ENCODE results near the gene MAPRE3.

Gene MAPRE3

DNA sequence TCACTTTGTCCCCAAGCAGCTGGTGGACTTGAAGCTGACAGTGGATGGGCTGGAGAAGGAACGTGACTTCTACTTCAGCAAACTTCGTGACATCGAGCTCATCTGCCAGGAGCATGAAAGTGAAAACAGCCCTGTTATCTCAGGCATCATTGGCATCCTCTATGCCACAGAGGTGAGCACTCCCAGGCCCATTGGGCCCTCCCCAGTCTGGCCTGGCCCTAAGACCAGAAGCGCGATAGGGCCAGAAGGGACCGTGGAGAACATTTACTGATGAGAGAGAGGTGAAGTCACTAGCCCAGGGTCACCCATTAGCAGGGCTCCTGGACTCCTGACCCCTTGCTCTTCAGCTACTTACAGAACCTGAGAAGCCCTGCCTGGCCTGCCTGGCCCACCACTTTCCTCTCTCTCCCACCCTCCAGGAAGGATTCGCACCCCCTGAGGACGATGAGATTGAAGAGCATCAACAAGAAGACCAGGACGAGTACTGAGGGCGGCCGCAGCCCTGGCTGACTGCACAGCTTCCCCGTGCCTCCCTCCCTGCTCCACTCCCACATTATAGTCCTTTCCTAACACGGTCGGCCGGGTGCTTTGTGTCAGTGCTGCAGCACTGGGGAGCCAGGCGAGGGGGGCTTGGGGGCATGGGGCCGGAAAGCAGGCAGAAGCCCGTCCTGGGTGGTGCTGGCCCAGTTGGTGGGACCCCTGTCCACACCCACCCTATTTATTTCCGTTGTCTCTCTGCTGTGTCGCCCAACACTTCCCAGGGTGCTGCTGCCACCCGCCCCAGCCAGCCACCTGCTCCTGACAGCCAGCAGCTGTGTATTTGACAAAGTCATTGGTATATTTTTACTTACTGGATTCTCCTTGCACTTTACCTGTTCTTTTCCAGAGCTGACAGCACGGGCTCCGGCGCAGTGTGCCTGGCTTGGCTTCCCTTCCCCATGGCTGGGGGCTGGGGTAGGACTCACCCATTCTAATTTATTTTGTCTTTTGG, 55.7 kb downstream of the MAPRE3 start:
- Histone ChIP-seq H3K36me3 (ENCODE audit: control insufficient read depth, insufficient read depth, low read length) (no peaks in the 10 kb centered on the region; the same call in 1 of the 2 replicates), H3K9ac (ENCODE audit: low read depth, low read length) (no peak overlapping the region), H3K27ac (ENCODE audit: low read depth, low read length) (no peak overlapping the region), H3K4me1 (ENCODE audit: control insufficient read depth, insufficient read depth, low read length) (no peaks in the 10 kb centered on the region), H3K4me3 (ENCODE audit: low read depth, low read length) (no peak overlapping the region), H3K9me3 (ENCODE audit: control insufficient read depth, insufficient read depth, low read length) (no peaks in the 10 kb centered on the region), H3K27me3 (ENCODE audit: control insufficient read depth, insufficient read depth, low read length) (no peaks in the 10 kb centered on the region)

DNA sequence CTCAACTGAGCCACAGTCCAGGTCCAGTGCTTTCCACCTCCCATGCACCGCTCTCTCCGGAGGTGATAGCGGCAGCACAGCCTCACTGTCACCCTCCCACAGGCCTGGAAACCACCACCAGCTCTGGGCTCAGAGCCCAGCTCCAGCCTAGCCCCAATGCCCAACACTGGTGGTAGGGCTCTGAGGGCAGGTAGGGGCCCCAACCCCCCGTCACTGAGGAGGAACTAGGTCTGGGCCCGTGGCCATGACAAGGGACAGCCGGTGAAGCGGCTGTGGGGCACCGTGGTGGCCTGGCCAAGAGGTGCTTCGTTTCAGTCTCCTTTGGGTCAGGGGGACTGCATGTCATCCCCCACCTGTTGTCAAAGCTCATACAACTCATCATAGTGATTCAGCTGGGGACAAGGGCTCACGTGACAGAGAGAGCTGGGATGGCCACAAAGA, 56.8 kb downstream of the MAPRE3 start:
- H3K4me1 ChIP-seq (ENCODE audit: control insufficient read depth, insufficient read depth, low read length): no peaks in the 10 kb centered on the region
- H3K27ac ChIP-seq (ENCODE audit: low read depth, low read length): no peak overlapping the region
- H3K9me3 ChIP-seq (ENCODE audit: control insufficient read depth, insufficient read depth, low read length): no peaks in the 10 kb centered on the region
- H3K4me3 ChIP-seq (ENCODE audit: low read depth, low read length): no peak overlapping the region
- no peaks in the 10 kb centered on the region for H3K27me3 ChIP-seq (ENCODE audit: control insufficient read depth, insufficient read depth, low read length)
- peaks cover 3% of the 10 kb centered on the region; the same call in 1 of the 2 replicates for H3K36me3 ChIP-seq (ENCODE audit: control insufficient read depth, insufficient read depth, low read length)
- H3K9ac ChIP-seq (ENCODE audit: low read depth, low read length): no peak overlapping the region

DNA sequence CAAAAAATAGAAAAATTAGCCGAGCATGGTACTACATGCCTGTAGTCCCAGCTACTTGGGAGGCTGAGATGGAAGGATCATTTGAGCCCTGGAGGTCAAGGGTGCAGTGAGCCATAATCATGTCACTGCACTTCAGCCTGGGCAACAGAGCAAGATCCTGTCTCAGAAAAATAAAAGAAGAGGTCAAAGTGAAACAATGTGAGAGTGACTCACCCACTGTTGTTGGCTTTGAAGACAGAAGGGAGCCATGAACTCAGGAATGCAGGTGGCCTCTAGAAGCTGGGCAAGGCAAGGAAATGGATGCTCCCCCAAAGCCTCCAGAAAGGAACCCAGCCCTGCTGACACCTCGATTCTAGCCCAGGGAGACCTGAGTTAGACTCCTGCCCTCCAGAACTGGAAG, 58.6 kb downstream of the MAPRE3 start:
- H3K4me1 ChIP-seq (ENCODE audit: control insufficient read depth, insufficient read depth, low read length): no peaks in the 10 kb centered on the region
- no peaks in the 10 kb centered on the region for H3K9me3 ChIP-seq (ENCODE audit: control insufficient read depth, insufficient read depth, low read length)
- no peak overlapping the region for H3K27ac ChIP-seq (ENCODE audit: low read depth, low read length)
- no peak overlapping the region for H3K4me3 ChIP-seq (ENCODE audit: low read depth, low read length)
- no peak overlapping the region for H3K9ac ChIP-seq (ENCODE audit: low read depth, low read length)
- peaks cover 3% of the 10 kb centered on the region; the same call in 1 of the 2 replicates for H3K36me3 ChIP-seq (ENCODE audit: control insufficient read depth, insufficient read depth, low read length)
- no peaks in the 10 kb centered on the region for H3K27me3 ChIP-seq (ENCODE audit: control insufficient read depth, insufficient read depth, low read length)

DNA sequence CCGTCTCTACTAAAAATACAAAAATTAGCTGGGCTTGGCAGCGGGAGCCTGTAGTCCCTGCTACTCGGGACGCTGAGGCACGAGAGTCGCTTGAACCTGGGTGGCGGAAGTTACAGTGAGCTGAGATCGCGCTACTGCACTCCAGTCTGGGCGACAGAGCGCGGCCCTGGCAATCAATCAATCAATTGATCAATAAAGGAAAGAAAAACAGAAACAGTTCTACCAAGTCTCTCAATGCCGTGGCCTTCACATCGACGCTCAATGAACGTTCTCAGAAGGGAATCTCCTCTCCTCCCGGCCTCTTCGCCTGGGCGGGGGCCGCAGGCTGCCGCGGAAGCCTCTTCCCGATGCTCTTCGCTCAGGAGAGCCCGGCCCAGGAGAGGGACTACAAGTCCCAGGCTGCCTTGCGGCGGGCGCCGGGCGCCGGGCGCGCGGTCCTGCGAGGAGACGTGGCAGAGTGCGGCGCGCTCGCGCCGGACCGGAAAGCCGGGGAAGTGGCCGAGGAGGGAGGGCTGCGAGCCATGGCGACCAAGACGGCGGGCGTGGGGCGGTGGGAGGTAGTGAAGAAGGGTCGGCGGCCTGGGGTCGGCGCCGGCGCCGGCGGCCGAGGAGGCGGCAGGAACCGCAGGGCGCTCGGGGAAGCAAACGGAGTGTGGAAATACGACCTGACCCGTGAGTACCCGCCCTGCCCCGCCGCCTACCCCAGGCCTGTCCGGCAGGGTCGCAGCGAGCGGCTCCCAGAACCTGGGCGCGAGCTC, 62.2 kb downstream of the MAPRE3 start, which contains the start of gene TMEM214:
Gene TMEM214 (plus strand): TSS at position 471 of the 758 bp plus-strand sequence. CDS start 51 bp downstream, at position 522.
- Histone ChIP-seq H3K9me3 (ENCODE audit: control insufficient read depth, insufficient read depth, low read length) (no peaks in the 10 kb centered on the region), H3K27me3 (ENCODE audit: control insufficient read depth, insufficient read depth, low read length) (no peaks in the 10 kb centered on the region), H3K36me3 (ENCODE audit: control insufficient read depth, insufficient read depth, low read length) (peaks cover 33% of the 10 kb centered on the region), H3K4me3 (ENCODE audit: low read depth, low read length) (peak within 1 kb of the TSS; percentile 99), H3K4me1 (ENCODE audit: control insufficient read depth, insufficient read depth, low read length) (no peaks in the 10 kb centered on the region), H3K27ac (ENCODE audit: low read depth, low read length) (peak within 1 kb of the TSS; percentile 15), H3K9ac (ENCODE audit: low read depth, low read length) (peak within 1 kb of the TSS; percentile 80)

DNA sequence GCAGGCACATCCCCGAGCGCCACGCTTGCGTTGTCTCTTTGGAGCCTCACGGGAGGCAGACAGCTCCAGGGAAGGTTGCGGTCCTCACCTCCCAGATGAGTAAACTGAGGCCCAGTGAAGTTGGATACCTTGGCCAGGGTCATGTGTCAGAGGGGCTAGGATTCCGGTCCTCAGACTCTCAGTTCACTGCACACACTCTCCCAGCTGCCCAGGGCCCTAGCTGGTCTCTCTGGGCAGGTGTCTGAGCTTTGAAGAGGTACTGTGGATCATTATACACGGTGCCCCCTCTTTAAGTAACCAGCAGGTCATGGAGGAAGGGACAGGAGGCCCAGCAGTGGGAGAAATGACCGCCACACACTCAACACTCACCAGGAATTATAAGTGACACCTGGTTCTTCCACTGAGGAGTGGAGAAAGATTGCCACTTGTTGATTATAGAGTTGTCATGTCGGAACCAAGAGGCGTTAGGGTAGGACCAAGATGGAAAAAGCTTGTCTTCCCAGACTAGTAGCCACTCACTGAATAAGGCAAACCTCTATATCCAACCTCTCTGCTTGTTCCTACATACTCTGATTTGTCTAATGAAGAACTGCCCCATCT, 62.9 kb downstream of the MAPRE3 start:
- Histone ChIP-seq H3K9me3 (ENCODE audit: control insufficient read depth, insufficient read depth, low read length) (no peaks in the 10 kb centered on the region), H3K9ac (ENCODE audit: low read depth, low read length) (peak overlapping the region; percentile 80), H3K27ac (ENCODE audit: low read depth, low read length) (peak overlapping the region; percentile 15), H3K4me1 (ENCODE audit: control insufficient read depth, insufficient read depth, low read length) (no peaks in the 10 kb centered on the region), H3K27me3 (ENCODE audit: control insufficient read depth, insufficient read depth, low read length) (no peaks in the 10 kb centered on the region), H3K36me3 (ENCODE audit: control insufficient read depth, insufficient read depth, low read length) (peaks cover 40% of the 10 kb centered on the region), H3K4me3 (ENCODE audit: low read depth, low read length) (peak overlapping the region; percentile 99)

DNA sequence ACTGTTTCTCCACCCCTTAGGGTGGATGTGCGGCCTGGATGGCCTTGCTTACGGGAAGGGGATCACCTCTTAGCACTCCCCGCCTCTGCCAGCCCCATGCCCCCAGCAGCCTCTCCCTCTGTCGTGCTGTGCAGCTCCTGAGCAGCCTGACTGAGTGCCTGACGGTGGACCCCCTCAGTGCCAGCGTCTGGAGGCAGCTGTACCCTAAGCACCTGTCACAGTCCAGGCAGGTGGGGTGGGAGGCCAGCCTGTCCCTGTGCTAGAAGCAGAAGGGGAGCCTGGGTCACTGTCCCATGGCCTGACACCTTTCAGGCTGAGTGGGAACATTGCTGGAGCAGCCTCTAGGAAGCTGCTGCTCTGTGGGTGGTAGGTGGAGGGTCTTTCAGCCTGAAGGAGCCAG, 67.6 kb downstream of the MAPRE3 start:
- H3K9ac ChIP-seq (ENCODE audit: low read depth, low read length): no peak overlapping the region
- H3K36me3 ChIP-seq (ENCODE audit: control insufficient read depth, insufficient read depth, low read length): peaks cover 81% of the 10 kb centered on the region
- no peaks in the 10 kb centered on the region for H3K4me1 ChIP-seq (ENCODE audit: control insufficient read depth, insufficient read depth, low read length)

DNA sequence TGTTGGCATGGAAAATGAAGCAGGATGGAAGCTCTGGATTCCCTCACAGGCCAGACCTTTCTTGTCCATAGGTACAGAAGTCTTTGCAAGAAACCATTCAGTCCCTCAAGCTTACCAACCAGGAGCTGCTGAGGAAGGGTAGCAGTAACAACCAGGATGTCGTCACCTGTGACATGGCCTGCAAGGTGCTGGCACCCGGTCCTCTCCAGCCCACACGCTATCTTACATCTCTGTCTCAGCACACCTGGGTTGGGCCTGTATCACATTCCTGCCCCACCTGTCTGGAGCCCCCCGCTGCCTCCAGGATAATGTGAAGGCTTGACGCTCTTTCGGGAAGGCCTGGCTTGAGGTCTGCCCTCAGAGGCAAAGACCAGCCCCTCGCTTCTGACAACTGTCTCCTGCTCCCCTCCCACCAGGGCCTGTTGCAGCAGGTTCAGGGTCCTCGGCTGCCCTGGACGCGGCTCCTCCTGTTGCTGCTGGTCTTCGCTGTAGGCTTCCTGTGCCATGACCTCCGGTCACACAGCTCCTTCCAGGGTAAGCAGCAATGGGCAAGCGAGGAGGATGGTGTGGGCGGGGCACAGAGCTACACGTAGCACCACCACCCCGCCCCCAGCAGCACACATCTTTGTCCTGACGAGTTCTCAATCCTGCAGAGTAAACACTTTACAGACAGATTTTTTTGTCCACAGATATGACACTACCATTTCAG, 68.3 kb downstream of the MAPRE3 start:
- H3K36me3 ChIP-seq (ENCODE audit: control insufficient read depth, insufficient read depth, low read length): peaks cover 84% of the 10 kb centered on the region

More for the DNA sequence above, 67.6 kb downstream of the MAPRE3 start:
- no peaks in the 10 kb centered on the region for H3K27me3 ChIP-seq (ENCODE audit: control insufficient read depth, insufficient read depth, low read length)
- H3K9me3 ChIP-seq (ENCODE audit: control insufficient read depth, insufficient read depth, low read length): no peaks in the 10 kb centered on the region
- H3K27ac ChIP-seq (ENCODE audit: low read depth, low read length): no peak overlapping the region
- no peak overlapping the region for H3K4me3 ChIP-seq (ENCODE audit: low read depth, low read length)

DNA sequence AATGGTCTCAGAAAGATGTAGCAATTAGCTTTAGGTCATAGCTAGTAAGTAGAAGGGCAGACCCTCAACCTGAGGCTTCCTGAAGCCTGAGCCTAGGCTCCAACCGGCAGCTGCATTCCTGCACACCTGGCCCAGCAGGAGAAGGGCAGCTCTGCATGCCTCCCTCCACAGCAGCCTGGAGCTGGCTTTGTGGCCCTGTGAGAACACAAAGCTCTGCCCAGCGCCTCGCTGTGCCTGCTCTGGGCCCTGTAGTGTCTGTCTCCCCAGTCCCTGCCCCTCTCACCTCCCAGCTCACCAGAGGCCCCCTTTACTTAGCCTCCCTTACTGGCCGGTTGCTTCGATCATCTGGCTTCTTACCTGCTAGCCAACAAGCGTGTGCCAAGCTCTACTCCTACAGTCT, 69.0 kb downstream of the MAPRE3 start:
- Histone ChIP-seq H3K4me1 (ENCODE audit: control insufficient read depth, insufficient read depth, low read length) (no peaks in the 10 kb centered on the region), H3K27me3 (ENCODE audit: control insufficient read depth, insufficient read depth, low read length) (no peaks in the 10 kb centered on the region), H3K9me3 (ENCODE audit: control insufficient read depth, insufficient read depth, low read length) (no peaks in the 10 kb centered on the region), H3K4me3 (ENCODE audit: low read depth, low read length) (no peak overlapping the region), H3K36me3 (ENCODE audit: control insufficient read depth, insufficient read depth, low read length) (peaks cover 84% of the 10 kb centered on the region), H3K9ac (ENCODE audit: low read depth, low read length) (no peak overlapping the region), H3K27ac (ENCODE audit: low read depth, low read length) (no peak overlapping the region)

More for the DNA sequence above, 68.3 kb downstream of the MAPRE3 start:
- Histone ChIP-seq H3K4me1 (ENCODE audit: control insufficient read depth, insufficient read depth, low read length) (no peaks in the 10 kb centered on the region), H3K9ac (ENCODE audit: low read depth, low read length) (no peak overlapping the region), H3K4me3 (ENCODE audit: low read depth, low read length) (no peak overlapping the region), H3K9me3 (ENCODE audit: control insufficient read depth, insufficient read depth, low read length) (no peaks in the 10 kb centered on the region), H3K27me3 (ENCODE audit: control insufficient read depth, insufficient read depth, low read length) (no peaks in the 10 kb centered on the region), H3K27ac (ENCODE audit: low read depth, low read length) (no peak overlapping the region)

DNA sequence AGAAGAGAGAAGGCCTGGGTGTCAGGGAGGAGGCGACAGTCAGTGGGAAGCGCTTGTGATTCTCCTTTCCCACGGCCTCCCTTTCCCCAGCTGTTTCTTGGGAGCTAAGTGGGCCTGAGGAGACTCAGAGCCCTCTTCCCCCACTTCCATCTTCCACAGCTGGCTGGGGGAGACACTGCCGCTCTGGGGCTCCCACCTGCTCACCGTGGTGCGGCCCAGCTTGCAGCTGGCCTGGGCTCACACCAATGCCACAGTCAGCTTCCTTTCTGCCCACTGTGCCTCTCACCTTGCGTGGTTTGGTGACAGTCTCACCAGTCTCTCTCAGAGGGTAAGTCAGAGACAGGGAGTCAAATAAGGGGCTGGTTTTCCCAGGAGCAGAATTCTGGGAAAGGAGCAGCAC, 69.4 kb downstream of the MAPRE3 start:
- no peaks in the 10 kb centered on the region for H3K27me3 ChIP-seq (ENCODE audit: control insufficient read depth, insufficient read depth, low read length)
- H3K4me1 ChIP-seq (ENCODE audit: control insufficient read depth, insufficient read depth, low read length): no peaks in the 10 kb centered on the region
- H3K9ac ChIP-seq (ENCODE audit: low read depth, low read length): no peak overlapping the region
- peaks cover 82% of the 10 kb centered on the region for H3K36me3 ChIP-seq (ENCODE audit: control insufficient read depth, insufficient read depth, low read length)
- H3K27ac ChIP-seq (ENCODE audit: low read depth, low read length): no peak overlapping the region
- H3K4me3 ChIP-seq (ENCODE audit: low read depth, low read length): no peak overlapping the region
- H3K9me3 ChIP-seq (ENCODE audit: control insufficient read depth, insufficient read depth, low read length): no peaks in the 10 kb centered on the region

DNA sequence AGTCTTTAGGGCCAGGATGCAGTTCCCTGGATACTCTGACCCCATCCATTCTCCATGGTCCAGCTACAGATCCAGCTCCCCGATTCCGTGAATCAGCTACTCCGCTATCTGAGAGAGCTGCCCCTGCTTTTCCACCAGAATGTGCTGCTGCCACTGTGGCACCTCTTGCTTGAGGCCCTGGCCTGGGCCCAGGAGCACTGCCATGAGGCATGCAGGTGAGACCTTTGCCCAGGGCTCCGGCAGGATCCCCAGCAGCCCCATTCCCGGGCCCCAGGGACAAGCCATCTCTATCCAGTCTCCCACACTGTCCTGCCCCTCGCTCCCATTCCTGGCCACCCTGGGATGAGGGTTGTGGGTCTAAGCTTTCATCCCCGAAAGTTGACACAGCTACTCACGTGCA, 69.8 kb downstream of the MAPRE3 start:
- Histone ChIP-seq H3K27me3 (ENCODE audit: control insufficient read depth, insufficient read depth, low read length) (no peaks in the 10 kb centered on the region), H3K4me3 (ENCODE audit: low read depth, low read length) (no peak overlapping the region), H3K9ac (ENCODE audit: low read depth, low read length) (no peak overlapping the region), H3K9me3 (ENCODE audit: control insufficient read depth, insufficient read depth, low read length) (no peaks in the 10 kb centered on the region), H3K36me3 (ENCODE audit: control insufficient read depth, insufficient read depth, low read length) (peaks cover 78% of the 10 kb centered on the region), H3K4me1 (ENCODE audit: control insufficient read depth, insufficient read depth, low read length) (no peaks in the 10 kb centered on the region), H3K27ac (ENCODE audit: low read depth, low read length) (no peak overlapping the region)
